ENCODE results near the gene LMO7. TPM values are rescaled to one million over a fixed set of nuclear protein-coding genes. Genes with fewer than 3 reads are reported as not detected.

Gene LMO7
- total and polyA plus RNA-seq, 3 donors from 2014 or later = 39.1 to 132 (median 111) TPM

GRCh38 chr13:75764251-75764925 is 128.3 kb downstream of the LMO7 start:
- TF ChIP-seq CTCF (IDR thresholded peaks at IDR 0.05) = no peak
- TF ChIP-seq POLR2A (IDR thresholded peaks at IDR 0.05) = no peak
- Histone ChIP-seq H3K27me3 (no peaks in the 10 kb centered on the region), H3K27ac (no peak overlapping the region), H3K36me3 (ENCODE audit: low read depth, missing control alignments) (no peaks in the 10 kb centered on the region), H3K9me3 (no peaks in the 10 kb centered on the region), H3K4me1 (peaks cover 6% of the 10 kb centered on the region), H3K4me3 (no peak overlapping the region)
- WGBS, 2 donors = 76 to 83% methylated on average over 2 of the region's 2 CpGs
- intact Hi-C loops (cut with DNase I; ENCODE audit: low total_unique reads) = no loop called here
- no peak for DNase-seq

GRCh38 chr13:75764926-75765310 is 128.8 kb downstream of the LMO7 start:
- DNase-seq = no peak
- intact Hi-C loops (cut with DNase I; ENCODE audit: low total_unique reads) = no loop called here
- H3K27ac ChIP-seq = no peak overlapping the region

GRCh38 chr13:75766636-75767035 is 130.5 kb downstream of the LMO7 start:
- intact Hi-C loops (cut with DNase I; ENCODE audit: low total_unique reads) = no loop called here
- Histone ChIP-seq H3K27ac (no peak overlapping the region), H3K36me3 (ENCODE audit: low read depth, missing control alignments) (no peaks in the 10 kb centered on the region), H3K9me3 (no peaks in the 10 kb centered on the region), H3K27me3 (no peaks in the 10 kb centered on the region), H3K4me1 (peaks cover 10% of the 10 kb centered on the region), H3K4me3 (no peak overlapping the region)
- 88 to 89% methylated on average over 2 of the region's 2 CpGs for WGBS, 2 donors
- no peak for DNase-seq
- no peak for TF ChIP-seq POLR2A (IDR thresholded peaks at IDR 0.05)
- no peak for TF ChIP-seq CTCF (IDR thresholded peaks at IDR 0.05)

More at GRCh38 chr13:75764926-75765310, 128.8 kb downstream of the LMO7 start:
- Histone ChIP-seq H3K9me3 (no peaks in the 10 kb centered on the region), H3K4me3 (no peak overlapping the region), H3K36me3 (ENCODE audit: low read depth, missing control alignments) (no peaks in the 10 kb centered on the region), H3K27me3 (no peaks in the 10 kb centered on the region), H3K4me1 (peaks cover 6% of the 10 kb centered on the region)
- 43 to 44% methylated on average over 3 of the region's 3 CpGs for WGBS, 2 donors
- TF ChIP-seq CTCF (IDR thresholded peaks at IDR 0.05) (no peak), POLR2A (IDR thresholded peaks at IDR 0.05) (no peak)

- no peak overlapping the region for H3K4me3 ChIP-seq
- intact Hi-C loops (cut with DNase I; ENCODE audit: low total_unique reads) = no loop called here
- TF ChIP-seq CTCF (IDR thresholded peaks at IDR 0.05) (no peak), POLR2A (IDR thresholded peaks at IDR 0.05) (no peak)
- H3K27ac ChIP-seq = no peak overlapping the region
- DNase-seq = no peak
- H3K9me3 ChIP-seq = no peaks in the 10 kb centered on the region
- H3K27me3 ChIP-seq = no peaks in the 10 kb centered on the region
- H3K36me3 ChIP-seq (ENCODE audit: low read depth, missing control alignments) = no peaks in the 10 kb centered on the region
- 29 to 42% methylated on average over 1 of the region's 1 CpG for WGBS, 2 donors
- peaks cover 5% of the 10 kb centered on the region for H3K4me1 ChIP-seq
Observed at GRCh38 chr13:75769141-75769905, 133.2 kb downstream of the LMO7 start.

Data from testis (tissue), 3 donors.